ENCODE data around the gene EDNRA. TPM values are rescaled to one million over a fixed set of nuclear protein-coding genes. Genes with fewer than 3 reads are reported as not detected.

The EDNRA gene
- polyA plus RNA-seq, 1 of the 3 experiments (the other 2 are of a cell fraction), result 1.2 TPM

- H3F3A ChIP-seq (replicated peaks; ENCODE audit: insufficient read depth), result no peaks in the 10 kb centered on the region
- H3K9me2 ChIP-seq, result no peaks in the 10 kb centered on the region
- DNase-seq, result peak; percentile 16
- ChIA-PET POLR2A (no interaction called here), CTCF (interaction anchor here (0.6 to 3.6 kb wide), 4 partner anchors 8 to 356 kb away, joined by 3 to 18 read pairs (median 3); no protein-coding TSS in a partner anchor)
- no peaks in the 10 kb centered on the region for H3K9me3 ChIP-seq
- peak overlapping the region; percentile 10; the same call in 1 of the 2 replicates for H3K9ac ChIP-seq
- no peaks in the 10 kb centered on the region for H3K36me3 ChIP-seq (replicated peaks in 1 of 2; ENCODE audit: control insufficient read depth in 1 of 2, insufficient read depth in 2 of 2, low read length in 1 of 2)
- peak overlapping the region; percentile 49; the same call in 1 of the 2 replicates for H2AFZ ChIP-seq (ENCODE audit: low read depth)
- 10% methylated on average over 2 of the region's 2 CpGs for WGBS (ENCODE audit: low lambda C conversion rate)
- no peaks in the 10 kb centered on the region for H4K20me1 ChIP-seq (ENCODE audit: insufficient read depth)
- TF ChIP-seq MEF2A (IDR thresholded peaks at IDR 0.05; ENCODE audit: borderline replicate concordance, low read depth), result no peak
- TF ChIP-seq MXI1 (IDR thresholded peaks at IDR 0.05; ENCODE audit: low read depth, low read length), result 0 out of 2 replicates have a peak, but pooled peaks have one; percentile 13
- TF ChIP-seq CHD2 (IDR thresholded peaks at IDR 0.05; ENCODE audit: low read length, partially characterized antibody), result no peak
- no peak for TF ChIP-seq FOSL2 (IDR thresholded peaks at IDR 0.05; ENCODE audit: borderline replicate concordance, low read depth)
- TF ChIP-seq TCF12 (IDR thresholded peaks at IDR 0.05), result peak; percentile 58
- TF ChIP-seq CTCF (IDR thresholded peaks at IDR 0.05), result no peak
- no peak for TF ChIP-seq GABPA (IDR thresholded peaks at IDR 0.05; ENCODE audit: low read depth)
- TF ChIP-seq GATA2 (CRISPR knock-in tag; IDR thresholded peaks at IDR 0.05), result peak; percentile 19; the same call in 1 of the 2 replicates
- no peaks in the 10 kb centered on the region for H3K27me3 ChIP-seq (ENCODE audit: insufficient read depth)
- no peak overlapping the region for H3K4me3 ChIP-seq (ENCODE audit: low read depth in 2 of 2, low read length in 1 of 2)
- peak overlapping the region; percentile 29; the same call in 1 of the 2 replicates for H3K4me2 ChIP-seq
- H3K79me2 ChIP-seq (ENCODE audit: insufficient read depth), result no peaks in the 10 kb centered on the region
- H3K27ac ChIP-seq (ENCODE audit: low read depth in 2 of 2, low read length in 1 of 2), result peak overlapping the region; percentile 64 to 96
- H3K4me1 ChIP-seq (ENCODE audit: control insufficient read depth in 1 of 2, insufficient read depth in 2 of 2, low read depth in 1 of 2, low read length in 1 of 2), result peaks cover 25 to 28% of the 10 kb centered on the region in 2 experiments; a peak in 3 of 4 replicates
These were observed 30.2 kb downstream of the EDNRA start for GRCh38 chr4:147510962-147511668.

GRCh38 chr4:147513091-147513490 is 32.2 kb downstream of the EDNRA start:
- CTCF ChIA-PET, result interaction anchor here (0.8 to 1.1 kb wide), 2 partner anchors 77 to 354 kb away, joined by 3 to 6 read pairs; no protein-coding TSS in a partner anchor
- Histone ChIP-seq H3F3A (replicated peaks; ENCODE audit: insufficient read depth) (peaks cover 2% of the 10 kb centered on the region), H3K4me3 (ENCODE audit: low read depth in 2 of 2, low read length in 1 of 2) (no peak overlapping the region), H4K20me1 (ENCODE audit: insufficient read depth) (no peaks in the 10 kb centered on the region), H3K9ac (no peak overlapping the region), H3K79me2 (ENCODE audit: insufficient read depth) (no peaks in the 10 kb centered on the region), H3K27me3 (ENCODE audit: insufficient read depth) (no peaks in the 10 kb centered on the region), H3K9me3 (no peaks in the 10 kb centered on the region), H3K4me1 (ENCODE audit: control insufficient read depth in 1 of 2, insufficient read depth in 2 of 2, low read depth in 1 of 2, low read length in 1 of 2) (peaks cover 30 to 32% of the 10 kb centered on the region in 2 experiments; a peak in 3 of 4 replicates), H2AFZ (ENCODE audit: low read depth) (no peak overlapping the region), H3K27ac (ENCODE audit: low read depth in 2 of 2, low read length in 1 of 2) (peak overlapping the region in 1 of 2 experiments; percentile 96; a peak in 3 of 4 replicates), H3K9me2 (no peaks in the 10 kb centered on the region), H3K36me3 (replicated peaks in 1 of 2; ENCODE audit: control insufficient read depth in 1 of 2, insufficient read depth in 2 of 2, low read length in 1 of 2) (no peaks in the 10 kb centered on the region), H3K4me2 (no peak overlapping the region)
- WGBS (ENCODE audit: low lambda C conversion rate), result 44% methylated on average over 1 of the region's 2 CpGs
- no peak for DNase-seq
- POLR2A ChIA-PET, result no interaction called here
- TF ChIP-seq TEAD4 (IDR thresholded peaks at IDR 0.05; ENCODE audit: borderline replicate concordance, insufficient read depth) (no peak), USF2 (IDR thresholded peaks at IDR 0.05; ENCODE audit: borderline replicate concordance, low read depth, low read length) (no peak), GATA2 (CRISPR knock-in tag; IDR thresholded peaks at IDR 0.05) (no peak)

Data from SK-N-SH (cell line).